SKM-1 (cell line): Measurements from ENCODE around the gene RNU2-63P.
"Not testable (repeated sequence)": the region's sequence is repeated elsewhere in the genome, so short reads cannot be mapped to it uniquely, and the experiment has no call there.

ENCODE experiments used
- DNase-seq: peaks from one replicate; lab custom pipeline; 2025; ENCODE audit not compliant: unreplicated experiment; lab: John Stamatoyannopoulos, UW

The RNU2-63P gene

GRCh38 chr2:87987473-87987872 is 28.9 kb downstream of the RNU2-63P start:
- DNase-seq = not testable (repeated sequence)

- not testable (repeated sequence) for DNase-seq
Measured at GRCh38 chr2:87985902-87986301, 30.4 kb downstream of the RNU2-63P start.

- not testable (repeated sequence) for DNase-seq
Measured at GRCh38 chr2:87981182-87981581, 35.2 kb downstream of the RNU2-63P start.

GRCh38 chr2:87972385-87972784 is 44.0 kb downstream of the RNU2-63P start:
- DNase-seq = not testable (repeated sequence)
